Medulla oblongata (tissue), 1 donor: ENCODE data around the gene GMEB2.
"Not testable (repeated sequence)": the region's sequence is repeated elsewhere in the genome, so short reads cannot be mapped to it uniquely, and the experiment has no call there.

Experiments used
- DNase-seq: peaks from one replicate; pipeline ENCODE4 v3.0.0-alpha.2; 2015; ENCODE audit errors: extremely low spot score

GMEB2 gene

DNA sequence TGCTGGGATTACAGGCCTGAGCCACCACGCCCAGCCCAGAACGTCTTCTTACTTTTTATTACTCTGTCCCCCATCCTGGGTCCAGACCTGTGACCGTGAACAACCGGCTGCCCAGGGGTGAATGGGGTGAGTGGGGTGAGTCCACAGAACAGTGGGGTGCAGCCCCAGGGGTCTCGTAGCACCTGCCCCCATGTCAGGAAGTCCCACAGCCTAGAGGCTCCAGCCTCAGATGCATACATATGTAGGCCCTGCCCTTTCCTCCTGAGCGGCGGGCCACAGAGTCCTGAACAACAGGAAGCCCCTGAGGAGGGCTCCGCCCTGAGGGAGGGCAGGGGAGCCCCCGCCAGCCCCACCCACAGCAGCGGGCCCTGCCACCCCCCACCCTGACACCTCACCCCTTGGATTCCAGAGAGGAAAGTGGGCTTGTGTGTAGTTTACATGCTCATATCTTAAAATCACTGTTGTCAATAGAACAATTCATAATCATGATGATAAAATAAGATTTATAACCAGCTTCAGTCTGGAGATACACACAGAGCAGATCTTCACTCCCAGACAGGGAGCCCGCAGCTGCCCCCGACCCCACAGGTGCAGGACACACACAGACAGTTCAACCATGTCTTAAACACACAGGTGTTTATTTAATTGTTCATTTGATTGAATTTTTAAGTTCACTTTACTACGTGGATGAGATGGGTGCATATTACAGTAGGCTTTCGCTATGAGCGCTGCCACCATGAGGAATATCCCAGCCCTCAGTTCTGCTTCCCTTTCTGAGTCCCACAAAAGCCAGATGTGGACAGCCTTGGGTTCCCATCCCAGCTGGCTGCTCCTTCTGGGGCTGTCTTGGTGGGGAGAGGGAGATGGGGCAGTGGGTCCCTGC is 12.4 kb upstream of the GMEB2 start:
- DNase-seq, result no peak

DNA sequence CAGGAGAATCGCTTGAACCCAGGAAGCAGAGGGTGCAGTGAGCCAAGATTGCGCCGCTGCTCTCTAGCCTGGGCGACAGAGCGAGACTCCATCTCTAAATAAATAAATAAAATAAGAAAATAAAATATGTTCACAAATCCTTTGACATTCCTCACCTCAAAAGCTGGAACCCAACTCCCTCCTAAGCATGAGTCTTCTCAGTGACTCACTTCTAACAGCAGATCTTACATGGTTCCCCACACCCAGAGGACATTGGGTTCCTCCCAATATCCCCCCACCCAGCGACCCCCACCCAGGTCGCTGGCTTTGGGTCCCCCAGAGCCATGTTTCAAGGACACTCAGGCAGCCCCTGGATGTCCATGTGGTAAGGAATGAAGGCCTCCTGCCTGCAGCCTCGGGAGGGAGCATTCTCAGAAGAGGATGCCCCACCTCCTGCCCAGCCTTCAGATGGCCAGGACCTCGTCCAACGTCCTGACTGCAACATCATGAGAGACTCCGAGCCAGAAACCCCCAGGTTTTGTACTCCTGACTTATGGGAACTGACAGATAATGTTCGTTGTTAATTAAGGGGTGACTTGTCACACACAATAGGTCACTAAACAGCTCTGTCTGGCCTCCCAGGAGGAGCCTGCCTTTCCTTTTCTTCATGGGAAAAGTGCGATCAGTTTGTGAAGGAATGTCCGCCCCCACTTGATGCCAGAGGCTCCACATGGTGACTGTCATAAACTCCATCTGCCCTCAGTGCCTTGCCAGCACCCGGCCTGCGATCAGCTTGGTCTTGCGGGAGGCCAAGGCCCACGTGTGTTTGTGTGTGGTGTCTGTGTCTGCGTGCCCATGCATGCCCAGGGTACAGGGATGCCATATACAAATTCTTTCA is 10.1 kb upstream of the GMEB2 start:
- DNase-seq, result no peak

DNA sequence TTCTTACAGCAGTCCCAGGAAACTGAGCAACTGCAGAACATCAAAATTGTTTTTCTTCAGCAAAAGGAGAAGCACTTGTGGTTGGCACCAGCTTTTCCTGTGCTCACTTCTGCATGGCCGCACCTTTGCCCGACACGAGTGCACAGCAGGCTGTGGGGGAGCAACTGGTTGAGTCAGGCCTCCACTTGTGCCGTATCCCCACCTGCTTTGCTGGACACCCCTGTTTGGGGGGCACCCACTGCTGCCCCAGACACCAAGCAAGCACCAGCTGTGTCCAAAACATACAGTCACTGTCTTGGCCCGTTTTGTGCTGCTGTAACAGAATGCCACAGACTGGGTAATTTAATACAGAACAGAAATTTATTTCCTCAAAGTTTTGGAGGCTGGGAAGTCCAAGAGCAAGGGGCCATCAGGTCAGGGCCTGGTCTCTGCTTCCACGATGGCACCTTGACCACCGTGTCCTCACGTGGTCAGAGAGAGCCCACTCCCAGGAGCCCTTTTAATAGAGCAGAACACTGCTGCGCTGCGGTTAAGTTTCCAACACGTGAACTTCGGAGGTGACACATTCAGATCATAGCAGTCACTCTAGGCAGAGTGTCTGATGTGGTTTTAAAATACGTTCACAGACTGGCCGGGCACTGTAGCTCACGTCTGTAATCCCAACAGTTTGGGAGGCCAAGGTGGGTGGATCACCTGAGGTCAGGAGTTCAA is 8.7 kb upstream of the GMEB2 start:
- DNase-seq, result peak; percentile 34

DNA sequence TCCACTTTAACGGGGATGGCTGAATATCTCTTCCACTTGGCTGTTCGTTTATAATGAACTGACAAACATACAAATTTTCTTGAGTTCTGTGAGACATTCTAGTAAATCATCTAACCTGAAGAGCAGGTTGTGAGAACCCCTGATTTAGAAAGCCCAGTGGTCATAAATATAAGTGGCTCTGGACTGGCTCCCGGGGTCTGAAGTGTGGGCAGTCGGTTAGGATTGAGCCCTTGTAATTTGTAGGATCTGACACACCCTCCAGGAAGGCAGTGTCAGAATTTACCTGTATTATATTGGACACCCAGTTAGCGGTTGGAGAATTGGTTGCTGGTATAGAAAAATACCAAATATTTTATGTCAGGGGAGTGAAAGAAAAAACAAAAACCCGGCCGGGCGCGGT is 6.8 kb upstream of the GMEB2 start:
- no peak for DNase-seq

DNA sequence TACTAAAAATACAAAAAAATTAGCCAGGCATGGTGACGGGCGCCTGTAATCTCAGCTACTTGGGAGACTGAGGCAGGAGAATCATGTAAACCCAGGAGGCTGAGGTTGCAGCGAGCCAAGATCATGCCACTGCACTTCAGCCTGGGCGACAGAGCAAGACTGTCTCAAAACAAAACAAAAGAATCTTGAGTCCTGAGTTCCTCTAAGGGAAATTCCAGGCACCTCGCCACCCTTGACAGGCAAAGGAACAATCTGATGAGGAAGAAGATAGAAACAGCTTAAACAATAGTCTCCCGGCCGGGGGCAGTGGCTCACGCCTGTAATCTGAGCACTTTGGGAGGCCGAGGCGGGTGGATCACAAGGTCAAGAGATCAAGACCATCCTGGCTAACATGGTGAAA is 4.5 kb upstream of the GMEB2 start:
- DNase-seq, result not testable (repeated sequence)

DNA sequence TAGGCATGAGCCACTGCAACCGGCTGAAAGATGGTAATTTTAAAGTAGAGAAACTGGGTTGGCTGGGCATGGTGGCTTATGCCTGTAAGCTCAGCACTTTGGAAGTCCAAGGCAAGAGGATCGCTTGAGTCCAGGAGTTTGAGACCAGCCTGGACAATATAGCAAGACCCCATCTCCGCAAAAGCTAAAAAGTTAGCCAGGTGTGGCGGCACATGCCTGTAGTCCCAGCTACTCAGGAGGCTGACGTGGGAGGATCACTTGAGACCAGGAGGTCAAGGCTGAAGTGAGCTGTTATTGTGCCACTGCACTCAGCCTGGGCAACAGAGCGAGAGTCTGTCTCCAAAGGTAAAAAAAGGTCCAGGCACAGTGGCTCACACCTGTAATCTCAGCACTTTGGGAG is 4.1 kb upstream of the GMEB2 start:
- not testable (repeated sequence) for DNase-seq

DNA sequence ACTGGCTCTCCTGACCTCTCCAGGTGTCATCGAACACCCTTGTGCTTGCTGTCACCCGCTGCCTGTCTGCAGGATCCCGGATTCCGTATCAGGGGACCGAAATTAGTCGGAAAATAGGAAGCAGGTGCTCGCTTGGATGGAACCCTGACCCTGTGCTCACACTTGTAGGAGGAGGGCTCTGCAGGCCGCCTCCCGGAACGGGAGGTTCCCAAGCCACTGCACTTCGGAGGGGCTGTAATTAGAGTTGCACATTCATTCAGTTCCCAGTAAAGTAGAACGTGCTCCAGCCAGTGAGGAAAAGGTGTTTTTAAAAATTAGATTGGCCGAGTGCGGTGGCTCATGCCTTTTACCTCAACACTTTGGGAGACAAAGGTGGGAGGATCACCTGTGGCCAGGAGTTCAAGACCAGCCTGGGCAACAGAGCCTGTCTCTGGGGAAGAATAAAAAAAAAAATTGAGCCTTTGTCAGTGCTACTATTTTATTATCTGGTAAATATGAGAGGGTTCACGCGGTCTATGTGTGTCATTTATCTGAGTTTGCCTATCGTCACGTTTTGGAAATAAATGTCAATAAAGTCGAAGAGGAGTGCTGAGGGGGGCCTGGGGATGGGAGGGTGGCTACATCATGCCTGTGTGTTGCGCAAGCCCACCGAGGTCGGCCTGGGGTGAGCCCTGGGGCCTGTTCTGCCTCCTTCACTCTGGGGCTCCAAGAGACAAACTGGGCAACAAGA is 1.5 kb upstream of the GMEB2 start:
- peak; percentile 44 for DNase-seq

DNA sequence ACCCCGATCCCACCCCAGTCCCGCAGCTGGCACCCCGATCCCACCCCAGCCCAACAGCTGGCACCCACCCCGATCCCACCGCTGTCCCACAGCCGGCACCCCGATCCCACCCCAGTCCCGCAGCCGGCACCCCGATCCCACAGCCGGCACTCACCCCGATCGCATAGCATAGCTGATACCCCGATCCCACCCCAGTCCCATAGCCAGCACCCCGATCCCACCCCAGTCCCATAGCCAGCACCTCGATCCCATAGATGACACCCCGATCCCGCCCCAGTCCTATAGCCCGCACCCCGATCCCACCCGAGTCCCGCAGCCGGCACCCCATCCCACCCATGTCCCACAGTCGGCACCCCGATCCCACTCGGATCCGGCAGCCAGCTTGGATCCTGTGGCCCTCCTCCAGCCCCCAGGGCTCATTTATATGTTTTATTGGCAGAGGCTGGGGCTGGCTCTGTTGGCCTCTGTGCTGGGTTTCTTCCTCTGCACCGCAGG is 897 bp upstream of the GMEB2 start:
- DNase-seq, result no peak

DNA sequence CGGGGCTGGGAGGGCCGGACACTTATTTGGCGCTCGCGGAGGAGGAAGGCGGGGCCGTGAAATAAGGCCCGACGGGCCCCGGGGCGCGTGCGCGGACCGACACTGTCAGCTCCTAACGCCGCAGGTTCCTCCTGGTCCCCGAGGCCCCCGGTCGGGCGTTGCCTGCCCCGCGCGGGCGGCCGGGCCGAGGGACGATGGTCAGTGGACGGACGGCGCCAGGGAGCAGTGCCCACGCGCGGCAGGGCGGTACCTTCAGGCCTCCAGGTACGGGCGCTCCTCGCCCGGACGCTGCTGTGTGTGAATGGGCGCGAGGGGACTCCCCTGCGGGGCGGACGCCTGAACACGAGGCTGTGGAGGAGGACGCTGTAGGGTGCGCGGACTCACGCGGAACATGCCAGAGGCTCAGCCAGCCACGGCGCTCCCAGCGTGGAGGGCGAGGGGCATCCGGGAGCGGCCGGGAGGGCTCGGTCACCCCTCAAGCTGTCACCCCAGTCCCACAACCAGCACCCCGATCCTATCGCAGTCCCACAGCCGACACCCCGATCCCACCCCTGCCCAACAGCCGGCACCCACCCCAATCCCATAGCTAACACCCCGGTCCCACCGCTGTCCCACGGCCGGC is 339 bp upstream of the GMEB2 start:
- peak; percentile 95 for DNase-seq

DNA sequence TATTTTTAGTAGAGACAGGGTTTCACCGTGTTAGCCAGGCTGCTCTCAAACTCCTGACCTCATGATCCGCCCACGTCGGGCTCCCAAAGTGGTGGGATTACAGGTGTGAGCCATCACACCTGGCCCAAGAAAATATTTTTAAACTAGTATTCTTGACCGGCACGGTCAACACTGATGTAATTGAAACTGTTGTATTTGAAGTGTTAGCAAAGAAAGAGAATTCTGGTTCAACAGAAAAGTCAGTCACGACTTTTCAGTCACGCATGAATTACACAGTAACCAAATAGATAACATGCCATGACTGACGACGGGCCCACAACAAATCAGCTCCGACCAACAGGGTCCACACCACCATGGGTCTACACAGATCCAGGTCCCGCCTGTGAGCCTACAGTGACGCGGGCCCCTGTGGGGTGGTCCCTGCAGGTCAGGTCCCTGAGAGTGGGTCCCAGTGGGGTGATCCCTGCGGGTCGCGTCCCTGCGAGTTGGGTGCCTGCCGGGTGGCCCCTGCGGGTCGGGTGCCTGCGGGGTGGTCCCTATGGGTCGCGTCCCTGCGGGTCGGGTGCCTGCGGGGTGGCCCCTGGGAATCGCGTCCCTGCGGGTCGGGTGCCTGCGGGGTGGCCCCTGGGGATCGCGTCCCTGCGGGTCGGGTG is 1.0 kb downstream of the GMEB2 start:
- no peak for DNase-seq

DNA sequence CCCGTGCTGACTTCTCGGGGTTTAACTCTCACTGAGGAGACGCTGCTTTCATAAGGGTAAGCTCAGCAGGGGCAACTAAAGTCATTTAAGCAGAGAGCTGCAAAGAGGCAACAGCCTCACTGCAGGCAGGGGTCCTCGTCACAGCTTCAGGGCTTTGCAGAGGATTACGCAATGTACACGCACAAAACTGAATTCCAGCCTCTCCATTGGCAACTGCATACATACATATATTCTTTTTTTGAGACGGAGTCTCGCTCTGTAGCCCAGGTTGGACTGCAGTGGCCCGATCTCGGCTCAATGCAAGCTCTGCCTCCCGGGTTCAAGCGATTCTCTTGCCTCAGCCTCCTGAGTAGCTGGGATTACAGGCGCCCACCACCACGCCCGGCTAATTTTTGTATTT is 2.4 kb downstream of the GMEB2 start:
- no peak for DNase-seq

DNA sequence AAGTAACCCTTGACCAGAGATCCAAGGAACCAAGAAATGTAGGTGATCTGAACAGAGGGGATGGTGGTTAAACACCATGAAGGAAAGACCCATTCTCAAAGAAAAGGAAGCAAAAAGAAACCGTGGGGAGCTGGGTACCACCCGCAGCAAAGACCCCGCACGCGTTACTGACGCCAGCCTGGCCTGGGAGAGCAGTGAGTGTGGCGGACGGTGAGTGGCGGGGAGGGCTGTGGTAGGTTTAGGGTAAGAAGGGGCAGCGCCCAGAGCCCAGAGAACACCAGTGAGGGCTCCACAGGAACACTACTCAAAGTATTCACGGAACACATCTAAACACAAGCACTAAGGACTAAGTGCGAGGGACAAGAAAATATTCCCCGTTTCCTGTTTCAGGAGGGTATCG is 4.2 kb downstream of the GMEB2 start:
- DNase-seq, result no peak

DNA sequence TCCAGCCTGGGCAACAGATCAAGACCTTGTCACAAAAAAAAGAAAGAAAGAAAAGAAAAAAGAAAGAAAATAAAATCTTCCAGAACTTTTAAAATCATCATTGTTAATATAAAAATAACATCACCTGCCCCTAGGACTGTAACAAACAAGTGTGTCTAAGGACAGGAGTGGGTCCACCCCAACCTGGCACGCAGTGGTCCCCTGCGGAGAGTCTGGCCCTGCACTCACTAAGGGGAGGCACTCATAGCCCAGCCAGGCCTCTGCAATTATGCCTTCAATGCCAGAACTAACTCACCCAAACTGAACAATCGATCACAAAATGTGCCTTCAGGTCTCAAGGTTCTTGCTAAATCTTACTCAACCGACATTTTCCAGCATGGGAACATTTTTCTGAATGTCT is 4.8 kb downstream of the GMEB2 start:
- DNase-seq, result no peak

DNA sequence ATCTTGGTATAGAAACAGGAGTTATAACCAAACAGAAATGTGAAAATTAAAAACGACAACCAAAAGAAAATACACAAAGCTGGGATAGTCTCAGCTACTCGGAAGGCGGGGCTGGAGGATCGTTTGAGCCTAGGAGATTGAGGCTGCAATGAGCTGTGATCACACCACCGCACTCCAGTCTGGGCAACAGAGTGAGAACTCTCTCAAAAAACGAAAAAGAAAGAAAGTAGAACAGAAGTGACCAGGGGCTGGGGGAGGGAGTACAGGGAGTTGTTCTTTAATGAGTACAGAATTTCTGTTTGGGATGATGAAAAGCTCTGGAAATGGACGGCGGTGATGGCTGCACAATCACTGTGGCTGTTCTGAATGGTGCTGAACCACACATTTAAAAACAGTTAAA is 5.9 kb downstream of the GMEB2 start:
- no peak for DNase-seq

DNA sequence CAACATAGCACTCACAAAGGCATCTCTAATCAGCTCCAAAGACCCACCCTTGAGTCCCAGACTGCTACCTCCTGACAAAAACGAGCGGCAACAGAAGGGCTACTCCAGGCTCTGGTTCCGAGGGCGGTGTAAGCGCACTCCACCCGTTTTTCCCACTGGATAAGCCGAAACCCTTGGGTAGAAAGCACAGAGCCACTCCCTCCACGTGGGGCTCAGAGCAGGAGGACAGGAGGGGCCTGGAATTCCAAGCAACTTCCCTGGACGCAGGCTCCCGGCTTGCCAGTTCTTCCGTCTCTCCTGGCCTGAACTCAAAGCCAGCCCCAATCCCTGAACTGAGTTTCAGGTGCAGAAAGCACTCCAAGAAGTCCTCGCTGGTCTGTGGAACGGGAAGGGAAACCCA is 7.4 kb downstream of the GMEB2 start:
- DNase-seq, result no peak

DNA sequence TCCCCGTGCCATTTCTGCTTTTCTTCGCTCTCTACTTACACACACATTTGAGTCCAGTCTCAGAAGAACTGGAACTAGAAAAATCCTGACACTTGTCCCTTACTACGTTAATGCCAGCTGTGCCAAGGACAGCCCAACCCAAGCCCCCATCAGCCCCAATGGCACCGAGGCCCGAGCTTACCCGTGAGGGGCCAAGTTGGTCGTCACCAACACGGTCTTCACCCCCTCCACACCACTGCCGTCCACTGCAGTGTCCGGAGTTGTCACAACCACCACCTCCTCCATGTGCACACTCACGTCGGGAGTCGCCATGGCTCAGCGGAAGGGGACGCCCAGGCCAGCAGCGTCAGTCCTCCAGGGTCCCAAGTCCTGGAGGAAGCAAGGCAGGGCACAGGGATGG is 7.8 kb downstream of the GMEB2 start:
- DNase-seq, result no peak

DNA sequence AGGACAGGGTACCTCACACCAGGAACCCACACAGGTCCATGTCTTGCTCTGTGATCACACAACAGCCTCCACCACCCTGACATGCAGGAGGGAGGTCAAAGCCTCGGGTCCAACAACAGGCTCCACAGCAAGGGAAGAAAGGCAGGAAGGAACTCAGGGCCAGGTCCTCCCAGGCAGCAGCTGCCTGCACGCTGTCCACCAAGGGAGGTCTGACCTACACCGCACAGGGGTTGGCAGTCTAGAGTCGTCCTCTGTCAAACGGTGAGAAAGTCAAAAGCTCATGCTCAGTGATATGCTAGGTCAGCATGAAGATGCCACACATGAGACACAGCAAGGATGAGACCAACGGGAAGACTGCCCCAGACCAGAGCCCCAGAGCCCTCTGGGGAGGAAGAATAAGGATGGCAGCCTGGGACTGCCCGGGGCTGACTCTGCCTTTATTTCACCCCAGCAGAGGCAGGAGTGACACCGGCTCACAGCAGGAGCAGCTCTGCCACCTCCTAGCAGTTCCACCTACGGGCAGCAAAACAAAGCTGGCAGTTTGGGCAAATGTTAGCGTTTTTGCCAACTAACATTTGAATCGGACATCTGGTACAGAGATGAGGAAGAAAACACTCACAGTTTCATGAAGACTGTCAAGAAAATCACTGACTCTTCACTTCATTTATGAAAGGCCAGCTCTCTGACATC is 8.5 kb downstream of the GMEB2 start:
- DNase-seq, result no peak

DNA sequence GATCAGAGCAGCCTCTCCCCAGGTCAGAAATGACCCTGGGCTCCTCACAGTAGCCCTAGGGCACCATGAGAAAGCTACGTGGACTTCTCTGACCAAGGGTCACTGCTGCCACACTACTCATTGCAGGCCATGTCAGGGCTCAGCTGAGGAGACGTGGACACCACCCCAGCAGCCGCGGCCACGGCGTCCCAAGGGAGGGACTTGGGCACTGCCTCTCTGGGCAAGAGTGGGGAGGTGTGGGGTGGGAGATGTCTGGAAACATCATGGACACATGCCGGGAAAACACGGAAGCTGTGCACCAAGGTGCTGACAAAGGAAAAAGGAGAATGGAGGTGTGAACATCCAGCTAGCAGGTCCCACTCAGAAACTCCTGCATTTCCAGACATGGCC is 9.0 kb downstream of the GMEB2 start:
- no peak for DNase-seq

DNA sequence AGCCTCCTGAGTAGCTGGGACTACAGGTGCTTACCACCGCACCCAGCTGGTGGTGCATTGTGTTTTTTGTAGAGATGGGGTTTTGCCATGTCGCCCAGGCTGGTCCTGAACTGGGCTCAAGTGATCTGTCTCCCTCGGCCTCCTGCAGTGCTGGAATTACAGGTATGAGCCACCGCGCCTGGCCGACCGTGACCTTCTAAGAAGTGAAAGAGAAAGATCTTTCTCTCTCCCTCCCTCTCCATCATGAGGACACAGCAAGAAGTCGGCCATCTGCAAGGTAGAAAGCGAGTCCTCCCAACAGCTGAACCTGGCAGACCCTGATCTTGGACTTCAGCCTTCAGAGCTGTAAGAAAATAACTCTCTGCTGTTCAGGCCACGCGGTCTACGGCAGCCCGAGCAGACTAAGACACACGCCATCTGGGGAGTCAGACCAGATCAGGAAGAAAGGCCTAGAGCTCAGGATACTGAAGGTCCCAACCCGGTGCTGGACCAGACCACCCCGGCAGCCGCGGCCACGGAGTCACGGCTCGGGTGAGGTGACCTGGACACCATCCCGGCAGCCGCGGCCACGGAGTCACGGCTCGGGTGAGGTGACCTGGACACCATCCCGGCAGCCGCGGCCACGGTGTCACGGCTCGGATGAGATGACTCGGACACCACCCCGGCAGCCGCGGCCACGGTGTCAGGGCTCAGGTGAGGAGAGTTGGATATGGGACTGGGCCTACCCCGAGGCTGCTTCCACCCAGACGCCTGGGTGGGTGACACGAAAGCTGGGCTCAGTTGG is 9.6 kb downstream of the GMEB2 start:
- DNase-seq, result no peak
